Fibroblast of villous mesenchyme (primary cell): Measurements from ENCODE around the gene EZH2. TPM values are rescaled to one million over a fixed set of nuclear protein-coding genes. Genes with fewer than 3 reads are reported as not detected.

ENCODE experiments used
- DNase-seq: peaks from one replicate; pipeline ENCODE4 v3.0.0-alpha.2; 2010; ENCODE audit warnings: low read depth
- H3K4me3 ChIP-seq: 2 replicates; pipeline ENCODE4 v1.5.1; 2011; ENCODE audit warnings: low read depth, mild to moderate bottlenecking, low read length
- CTCF ChIP-seq: IDR thresholded peaks from 2 replicates; pipeline ENCODE4 v1.5.1; 2012; ENCODE audit warnings: low read depth, mild to moderate bottlenecking, low read length; ENCODE audit not compliant: insufficient read depth
- total RNA-seq: library from RNA; depleted of rRNA; stranded (reverse); fragments of >200 nt; gene quantifications from 2 replicates; pipeline ENCODE4 v1.2.3, GENCODE V29; 2012

Gene EZH2
- total RNA-seq, 1 donor: 12.1 TPM

- DNase-seq: no peak
- no peak overlapping the region for H3K4me3 ChIP-seq
- no peak for TF ChIP-seq CTCF
Measured at GRCh38 chr7:148835854-148836253, 48.2 kb downstream of the EZH2 start.

- DNase-seq: no peak
- no peak overlapping the region for H3K4me3 ChIP-seq
- no peak for TF ChIP-seq CTCF
Measured at GRCh38 chr7:148834605-148835004, 49.5 kb downstream of the EZH2 start.

GRCh38 chr7:148831782-148832181 is 52.3 kb downstream of the EZH2 start:
- no peak for DNase-seq
- no peak for TF ChIP-seq CTCF
- no peak overlapping the region for H3K4me3 ChIP-seq

GRCh38 chr7:148830897-148831692 is 53.0 kb downstream of the EZH2 start:
- no peak overlapping the region for H3K4me3 ChIP-seq
- no peak for DNase-seq
- TF ChIP-seq CTCF: no peak

- no peak overlapping the region for H3K4me3 ChIP-seq
- no peak for TF ChIP-seq CTCF
- DNase-seq: no peak
Measured at GRCh38 chr7:148828965-148829364, 55.1 kb downstream of the EZH2 start.

- TF ChIP-seq CTCF: no peak
- no peak for DNase-seq
- H3K4me3 ChIP-seq: no peak overlapping the region
Measured at GRCh38 chr7:148825338-148825737, 58.8 kb downstream of the EZH2 start.

- no peak for TF ChIP-seq CTCF
- DNase-seq: no peak
- no peak overlapping the region for H3K4me3 ChIP-seq
Measured at GRCh38 chr7:148824864-148825263, 59.2 kb downstream of the EZH2 start.
